HG03159 (cell line): ENCODE data around the gene ZP3.
"Not testable (repeated sequence)": the region's sequence is repeated elsewhere in the genome, so short reads cannot be mapped to it uniquely, and the experiment has no call there.

Experiments used
- ATAC-seq: cut with Tn5 transposase; IDR thresholded peaks from one replicate; pipeline ENCODE4 v1.9.1; 2021; ENCODE audit warnings: mild to moderate bottlenecking, moderate library complexity; ENCODE audit not compliant: unreplicated experiment

The ZP3 gene

GRCh38 chr7:76439120-76439888, 14.6 kb downstream of the ZP3 start:
- ATAC-seq = not testable (repeated sequence)

- not testable (repeated sequence) for ATAC-seq
Measured at GRCh38 chr7:76440404-76440803, 15.7 kb downstream of the ZP3 start.

GRCh38 chr7:76441792-76442191, 17.0 kb downstream of the ZP3 start:
- ATAC-seq = not testable (repeated sequence)

- not testable (repeated sequence) for ATAC-seq
Measured at GRCh38 chr7:76442664-76443446, 18.1 kb downstream of the ZP3 start.

GRCh38 chr7:76443846-76444245, 19.1 kb downstream of the ZP3 start:
- ATAC-seq = not testable (repeated sequence)

- peak; percentile 89 for ATAC-seq
Measured at GRCh38 chr7:76445577-76446008, 20.8 kb downstream of the ZP3 start.

- ATAC-seq = not testable (repeated sequence)
Measured at GRCh38 chr7:76457017-76457416, 32.3 kb downstream of the ZP3 start.

- ATAC-seq = not testable (repeated sequence)
Measured at GRCh38 chr7:76458504-76458903, 33.8 kb downstream of the ZP3 start.

GRCh38 chr7:76460767-76461166, 36.0 kb downstream of the ZP3 start:
- not testable (repeated sequence) for ATAC-seq

GRCh38 chr7:76461464-76462101, 36.8 kb downstream of the ZP3 start, which contains the start of gene DTX2:
Gene DTX2, plus strand, starts transcription at chr7:76461709. Its CDS starts 18,801 bp downstream, at chr7:76480510.
- peak; percentile 98 for ATAC-seq

GRCh38 chr7:76462271-76462882, 37.6 kb downstream of the ZP3 start:
- not testable (repeated sequence) for ATAC-seq

GRCh38 chr7:76464959-76465358, 40.2 kb downstream of the ZP3 start:
- ATAC-seq = not testable (repeated sequence)

- ATAC-seq = not testable (repeated sequence)
Measured at GRCh38 chr7:76465950-76466349, 41.2 kb downstream of the ZP3 start.

GRCh38 chr7:76467743-76468404, 43.1 kb downstream of the ZP3 start:
- ATAC-seq = not testable (repeated sequence)

GRCh38 chr7:76471556-76472221, 46.9 kb downstream of the ZP3 start:
- not testable (repeated sequence) for ATAC-seq

- ATAC-seq = not testable (repeated sequence)
Measured at GRCh38 chr7:76473097-76473496, 48.3 kb downstream of the ZP3 start.

- ATAC-seq = not testable (repeated sequence)
Measured at GRCh38 chr7:76476280-76476679, 51.5 kb downstream of the ZP3 start.

- not testable (repeated sequence) for ATAC-seq
Measured at GRCh38 chr7:76476742-76477474, 52.2 kb downstream of the ZP3 start.

- not testable (repeated sequence) for ATAC-seq
Measured at GRCh38 chr7:76479628-76480027, 54.9 kb downstream of the ZP3 start.
